HG03571 (cell line): ENCODE data around the gene CDH13.

Experiments
- ATAC-seq: cut with Tn5 transposase; IDR thresholded peaks from one replicate; pipeline ENCODE4 v1.9.1; 2021; ENCODE audit not compliant: unreplicated experiment

Gene CDH13

DNA sequence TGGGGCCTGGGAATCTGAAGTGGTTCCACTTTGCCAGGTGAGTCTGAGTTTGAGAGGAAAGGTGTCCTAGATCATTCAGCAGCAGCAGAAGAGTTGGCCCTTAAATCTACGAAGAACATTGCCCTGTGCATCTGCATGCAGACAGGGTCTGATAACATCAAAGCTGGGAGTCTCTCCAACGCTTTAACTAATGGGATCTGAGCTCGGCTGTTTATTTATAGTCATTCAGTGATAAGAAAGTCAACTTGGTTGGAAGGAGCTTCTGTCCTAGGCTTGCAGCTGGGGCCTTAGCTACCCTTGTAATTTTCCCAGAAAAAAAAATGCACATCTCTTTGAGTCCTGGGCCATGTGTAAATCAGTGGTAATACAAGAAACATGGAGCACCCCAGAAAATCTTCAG lies 763.0 kb downstream of the CDH13 start:
- no peak for ATAC-seq

DNA sequence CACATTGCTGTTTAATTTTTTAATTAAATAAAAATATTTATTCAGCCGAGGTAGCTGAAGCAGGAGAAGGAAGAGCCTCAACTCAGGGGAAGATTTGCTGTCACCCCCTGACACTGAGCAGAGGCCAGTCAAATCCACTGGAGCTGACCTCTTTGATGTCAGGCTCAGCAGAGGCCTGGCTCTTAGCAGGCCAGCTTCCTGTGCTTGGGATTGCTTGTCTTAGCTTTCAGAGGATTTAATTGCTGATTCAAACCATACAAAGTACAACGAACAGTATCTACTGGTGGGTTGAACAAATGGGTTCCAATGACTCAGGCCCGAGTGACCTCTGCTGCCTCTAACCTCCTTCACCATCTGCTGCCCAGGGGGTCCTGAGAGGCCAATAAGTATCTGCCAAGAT lies 764.0 kb downstream of the CDH13 start:
- no peak for ATAC-seq

DNA sequence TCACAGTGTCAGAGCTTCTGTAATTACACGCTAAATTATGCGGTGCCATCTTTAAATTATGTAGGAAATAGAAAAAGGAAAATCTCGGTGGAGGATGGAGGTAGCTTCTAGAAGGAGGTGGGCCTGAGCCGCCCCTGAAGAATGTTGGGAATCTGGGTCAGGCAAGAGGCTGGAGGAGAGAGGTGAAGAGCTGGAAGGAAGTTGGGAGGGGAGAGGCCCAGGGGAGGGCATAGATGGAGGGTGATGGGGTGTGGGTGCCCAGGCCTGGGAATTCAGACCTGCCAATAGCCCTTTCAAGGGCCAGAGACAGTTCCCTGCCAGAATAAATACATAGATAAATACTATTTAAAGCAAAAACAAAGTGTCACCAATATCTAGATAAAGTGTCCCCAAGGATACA lies 766.0 kb downstream of the CDH13 start:
- no peak for ATAC-seq

DNA sequence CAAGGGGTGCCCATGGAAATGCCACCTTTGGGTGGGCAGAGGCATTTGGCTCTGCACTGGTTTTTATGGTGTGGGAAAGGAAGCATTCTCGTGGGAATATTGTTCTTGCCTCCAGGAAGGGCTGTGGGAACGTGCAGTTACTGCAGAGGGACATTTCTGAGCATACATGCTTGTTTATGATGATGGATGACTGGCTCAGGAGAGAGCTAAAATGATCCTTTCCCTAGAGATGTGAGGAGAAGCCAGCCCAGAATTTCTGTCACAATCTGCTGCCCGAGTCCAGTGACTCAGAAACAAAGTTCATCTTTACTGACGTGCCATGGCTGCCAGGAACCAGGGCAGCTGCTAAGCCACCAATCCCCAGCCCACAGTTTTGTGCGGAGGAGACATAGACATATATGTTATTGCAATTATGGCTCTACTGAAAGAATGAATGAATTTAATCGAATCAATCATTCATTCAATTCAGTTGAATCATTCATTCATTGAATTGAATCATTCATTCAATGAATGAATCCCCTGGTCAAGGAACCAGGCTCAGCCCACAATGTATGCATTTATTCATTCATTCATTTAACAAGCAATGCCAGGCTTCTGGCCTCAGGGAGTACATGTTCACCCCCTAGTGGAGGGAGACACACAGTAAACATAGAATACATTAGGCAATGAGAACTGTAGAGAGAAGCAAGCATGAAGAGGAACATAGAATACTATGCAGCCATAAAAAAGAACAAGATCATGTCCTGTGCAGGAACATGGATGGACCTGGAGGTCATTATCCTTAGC lies 766.6 kb downstream of the CDH13 start:
- ATAC-seq, result no peak

DNA sequence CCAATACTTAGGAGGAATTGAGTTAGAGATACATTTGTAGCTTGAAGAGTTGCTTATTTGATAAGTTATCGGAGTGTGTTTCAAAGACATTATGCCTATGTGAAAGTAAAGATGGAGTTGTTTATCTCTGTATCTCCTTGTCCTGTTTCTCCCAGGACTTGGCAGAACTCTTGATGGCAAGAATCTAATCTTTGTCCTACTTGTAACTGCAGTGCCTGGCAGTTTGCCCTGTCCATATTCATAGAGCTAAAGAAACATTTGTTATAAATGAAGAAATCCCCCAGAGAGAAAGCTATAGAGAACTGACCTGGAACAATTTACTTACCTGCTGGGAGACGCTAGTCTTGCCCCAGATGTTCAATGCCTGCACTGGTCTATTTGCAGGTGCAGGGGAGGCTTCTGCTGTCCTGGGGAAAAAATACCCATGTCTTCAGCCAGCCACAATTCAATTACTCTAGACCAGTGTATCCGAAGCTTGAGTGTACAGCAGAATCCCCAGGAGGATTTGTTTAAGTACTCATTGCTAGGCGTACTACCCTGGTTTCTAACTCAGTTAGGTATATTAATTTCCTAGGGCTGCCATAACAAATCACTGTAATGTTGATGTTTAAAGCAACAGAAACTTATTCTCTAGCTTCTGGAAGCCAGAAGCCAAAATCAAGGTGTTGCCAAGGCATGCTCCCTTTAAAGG lies 771.0 kb downstream of the CDH13 start:
- ATAC-seq, result no peak

DNA sequence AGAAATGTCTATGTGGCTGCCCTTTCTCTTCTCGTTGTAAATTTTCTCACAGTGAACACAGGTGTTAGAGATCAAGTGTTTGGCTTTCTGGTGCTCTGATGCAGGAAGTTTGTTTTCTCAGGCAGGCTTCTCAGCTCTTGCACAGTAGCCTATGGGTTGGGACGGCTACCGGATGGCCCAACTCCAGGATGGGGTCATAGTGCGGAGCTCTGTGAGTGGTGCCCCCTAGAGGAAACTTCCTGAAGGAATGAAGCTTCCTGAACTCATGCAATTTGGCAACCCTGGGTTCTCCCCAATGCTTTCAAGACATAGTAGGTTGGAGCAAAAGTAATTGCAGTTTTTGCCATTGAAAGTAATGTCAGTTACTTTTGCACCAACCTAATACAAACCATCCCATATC lies 773.5 kb downstream of the CDH13 start:
- ATAC-seq, result no peak

DNA sequence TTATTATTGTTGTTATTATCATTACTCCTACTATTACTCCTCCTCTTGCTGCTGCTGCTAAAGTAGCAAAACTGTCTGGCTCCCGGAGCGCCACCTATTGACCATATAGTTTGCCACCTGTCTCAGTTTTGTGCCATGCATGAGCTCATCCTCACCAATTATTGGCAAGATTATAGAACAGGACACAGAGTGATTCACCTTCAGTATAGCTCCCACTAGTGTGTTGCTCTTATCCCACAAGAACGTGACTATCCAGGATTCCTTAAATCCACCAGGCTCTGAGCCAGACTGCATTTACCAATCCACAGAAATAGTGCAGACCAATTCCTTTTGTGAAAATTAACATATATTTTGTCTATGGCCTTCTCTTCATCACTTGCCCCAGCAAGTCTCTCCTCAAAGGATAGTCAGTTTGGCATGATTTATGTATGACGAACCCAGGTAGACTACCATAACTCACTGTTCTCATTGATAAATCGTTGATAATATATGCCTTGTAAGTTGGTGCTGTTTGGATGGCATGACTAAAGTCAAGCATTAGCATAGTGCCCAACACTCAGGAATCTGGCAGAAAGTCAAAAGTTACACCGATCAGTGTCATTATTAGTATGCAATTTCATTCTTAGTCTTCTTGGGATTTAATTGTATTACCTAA lies 775.5 kb downstream of the CDH13 start:
- ATAC-seq, result no peak

DNA sequence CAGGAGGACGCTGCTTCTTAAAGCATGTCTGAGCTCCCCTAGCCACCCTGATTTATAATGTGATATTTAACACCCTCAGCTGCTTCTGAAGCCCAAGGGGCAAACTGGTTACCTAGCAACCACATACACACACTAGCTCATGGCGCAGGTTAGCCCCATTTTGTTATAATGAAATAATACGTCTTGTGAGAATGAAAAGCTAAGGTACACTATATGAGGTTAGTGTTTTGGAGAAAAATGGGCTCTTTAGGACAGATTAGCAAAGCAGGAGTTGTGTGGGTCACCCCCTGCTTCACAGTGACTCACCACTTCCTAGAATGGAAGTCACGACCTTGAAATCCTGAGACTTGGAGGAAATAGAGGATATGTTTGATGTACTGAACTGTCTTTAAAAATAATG lies 776.2 kb downstream of the CDH13 start:
- ATAC-seq, result no peak

DNA sequence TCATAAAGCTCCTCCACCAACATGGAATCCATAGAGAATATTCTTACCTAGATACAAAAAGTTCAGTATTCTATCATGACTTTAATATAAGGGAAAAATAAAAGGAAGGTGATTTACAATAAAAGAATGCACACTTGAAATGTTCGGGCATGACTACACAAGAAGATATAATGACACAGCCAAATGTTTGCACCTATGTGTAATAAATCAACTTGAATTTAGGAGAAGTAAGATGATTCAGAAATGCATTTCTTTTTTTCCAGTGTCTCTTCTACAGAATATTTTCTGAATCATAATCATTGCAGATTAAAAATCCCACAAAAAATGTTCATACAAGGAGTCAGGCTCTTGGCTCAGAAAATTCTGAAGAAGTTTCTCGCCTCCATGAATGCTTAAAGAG lies 777.0 kb downstream of the CDH13 start:
- no peak for ATAC-seq

DNA sequence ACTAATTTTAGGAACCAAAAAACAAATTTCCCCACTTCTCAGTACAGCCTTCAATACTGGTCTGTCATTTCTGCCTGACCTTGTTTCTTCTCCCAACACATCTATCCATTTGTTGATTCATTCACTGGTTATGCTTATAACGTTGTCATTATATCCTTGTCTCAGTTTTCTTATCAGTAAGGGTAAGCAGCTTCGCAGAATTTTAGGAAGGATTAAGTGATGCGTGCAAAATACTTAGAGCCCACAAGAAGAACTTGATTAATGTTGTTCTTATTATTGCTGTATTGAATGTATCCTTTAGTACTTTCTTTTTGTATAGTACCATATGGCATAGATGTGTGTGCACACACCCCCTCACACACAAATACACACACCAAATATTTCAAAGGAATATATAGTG lies 777.5 kb downstream of the CDH13 start:
- no peak for ATAC-seq

DNA sequence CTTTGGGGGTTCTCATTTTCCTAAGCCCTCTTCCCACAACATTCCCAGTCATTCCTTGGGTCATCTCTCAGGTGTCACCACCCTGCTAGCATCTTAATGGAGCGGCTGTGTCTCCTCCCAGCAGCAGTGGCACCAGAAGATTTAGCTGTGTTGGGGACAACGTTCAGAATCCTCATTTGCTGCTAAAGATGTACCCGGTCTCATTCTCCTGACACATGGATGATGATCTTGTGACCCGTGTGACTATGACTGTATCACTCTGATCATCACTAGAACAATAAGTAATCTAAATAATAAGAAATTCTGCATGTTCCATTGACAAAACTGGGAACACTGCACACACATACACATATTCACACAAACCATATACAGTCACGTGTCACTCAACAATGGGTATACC lies 781.2 kb downstream of the CDH13 start:
- ATAC-seq, result no peak

DNA sequence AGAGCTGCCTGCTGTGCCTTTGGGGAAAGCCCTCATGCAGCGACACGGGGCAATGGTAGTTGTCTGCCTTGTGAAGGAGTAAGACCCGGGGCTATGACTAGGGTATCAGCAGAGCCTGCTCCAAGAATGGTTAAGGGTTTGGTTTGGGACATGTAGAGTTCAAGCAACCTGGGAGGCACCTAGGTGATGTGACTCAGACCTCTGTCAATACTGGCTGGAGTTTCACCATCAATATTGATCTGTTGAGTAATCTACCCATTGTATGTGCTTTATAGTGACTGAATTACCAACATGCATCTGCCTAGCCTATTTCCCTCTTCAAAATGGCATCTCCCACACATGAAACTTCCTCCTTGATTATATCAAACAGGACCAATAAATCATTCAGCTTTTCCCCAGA lies 782.6 kb downstream of the CDH13 start:
- no peak for ATAC-seq

DNA sequence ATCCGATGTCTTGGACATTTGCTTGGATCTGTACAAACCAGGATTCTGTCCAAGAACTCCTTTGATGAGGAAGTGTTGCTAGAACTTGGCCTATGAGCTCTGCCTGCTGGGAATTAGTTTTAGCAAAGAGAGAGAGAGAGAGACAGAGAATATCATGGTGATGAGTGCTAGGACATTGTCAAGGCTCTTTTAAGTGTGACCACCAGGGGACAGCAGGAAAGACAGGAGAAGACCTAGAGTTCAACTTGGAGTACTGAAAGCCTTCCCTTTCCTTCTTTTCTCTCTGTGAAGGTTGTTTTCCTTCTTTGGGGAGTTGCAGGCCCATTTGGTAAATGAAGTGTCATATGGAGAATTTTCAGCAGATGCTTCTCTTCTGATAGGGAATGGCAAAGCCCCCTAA lies 791.8 kb downstream of the CDH13 start:
- no peak for ATAC-seq

DNA sequence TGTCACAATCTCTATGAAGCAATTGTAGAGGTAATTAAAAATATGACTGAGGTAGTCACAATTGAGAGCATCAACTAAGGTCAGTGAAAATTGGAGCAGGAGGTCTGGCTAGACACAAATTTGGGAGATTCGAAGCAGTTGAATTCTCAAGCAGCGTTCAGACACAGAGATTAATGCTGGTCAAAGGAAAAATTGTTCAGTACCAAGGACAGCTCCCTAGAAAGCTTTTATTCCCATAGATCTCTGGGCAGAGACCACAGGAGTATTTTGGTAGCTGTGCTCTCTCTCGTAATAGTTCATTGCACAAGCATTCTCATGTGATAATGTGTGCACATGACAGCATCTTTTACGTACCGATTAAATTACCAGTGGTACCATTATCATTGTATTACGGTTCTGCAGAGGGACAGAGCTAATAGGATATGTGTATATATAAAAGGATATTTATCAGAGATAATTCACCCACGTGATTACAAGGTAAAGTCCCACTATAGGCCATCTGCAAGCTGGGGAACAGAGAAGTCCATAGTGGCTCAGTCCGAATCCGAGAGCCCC lies 793.5 kb downstream of the CDH13 start:
- no peak for ATAC-seq

DNA sequence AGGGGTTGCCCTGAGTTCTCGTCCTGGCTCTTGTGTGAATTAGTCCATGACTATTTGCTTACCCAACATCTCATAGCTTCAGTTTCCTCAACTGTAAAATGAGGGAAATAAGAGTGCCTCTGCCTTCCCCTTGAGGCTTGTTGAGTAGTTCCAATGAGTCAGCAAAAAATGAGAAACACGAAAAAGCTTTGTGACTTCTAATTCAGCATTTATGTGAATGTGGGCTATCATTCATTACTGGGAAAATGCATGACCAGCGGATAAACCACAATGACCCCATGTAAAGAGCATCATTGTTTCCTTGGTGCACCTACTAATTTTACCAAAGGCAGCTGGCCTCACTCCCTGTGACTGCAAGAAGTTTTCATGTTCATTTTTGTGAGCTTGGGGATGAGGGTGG lies 806.4 kb downstream of the CDH13 start:
- ATAC-seq, result no peak

DNA sequence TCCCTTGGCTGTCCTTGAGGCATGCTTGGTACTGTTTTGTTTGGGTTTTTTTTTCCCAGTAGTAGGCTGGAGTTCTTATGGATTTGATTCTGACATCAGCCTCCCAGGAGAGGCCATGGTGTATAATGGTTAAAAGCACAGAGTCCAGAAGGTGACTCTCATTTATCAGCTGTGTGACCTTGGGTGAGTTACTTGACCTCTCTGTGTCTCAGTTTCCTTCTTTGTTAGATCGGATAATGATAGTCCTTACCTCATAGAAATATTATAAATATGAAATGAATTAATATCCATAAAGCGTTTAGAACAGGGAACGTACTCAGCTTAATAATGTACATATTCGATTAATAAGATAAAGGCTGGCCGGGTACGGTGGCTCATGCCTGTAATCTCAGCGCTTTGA lies 810.3 kb downstream of the CDH13 start:
- no peak for ATAC-seq

DNA sequence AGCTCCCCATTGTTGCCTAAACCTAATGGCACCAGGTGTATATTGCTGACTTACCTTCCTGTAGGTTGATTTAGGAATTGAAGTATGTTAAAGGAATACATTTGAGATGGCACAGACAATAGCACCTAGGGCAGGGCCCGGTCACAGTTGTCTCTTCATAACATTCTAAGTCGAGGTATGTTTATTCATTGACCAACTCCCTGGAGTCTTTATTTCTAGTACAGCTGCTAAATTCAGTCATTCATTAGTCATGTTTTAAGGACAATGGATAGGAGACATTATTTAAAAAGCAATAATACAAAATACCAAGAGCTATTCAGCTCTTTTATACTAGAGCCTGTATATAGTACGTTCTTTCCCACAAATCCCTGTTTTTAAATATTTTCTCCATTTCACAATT lies 811.6 kb downstream of the CDH13 start:
- ATAC-seq, result no peak

DNA sequence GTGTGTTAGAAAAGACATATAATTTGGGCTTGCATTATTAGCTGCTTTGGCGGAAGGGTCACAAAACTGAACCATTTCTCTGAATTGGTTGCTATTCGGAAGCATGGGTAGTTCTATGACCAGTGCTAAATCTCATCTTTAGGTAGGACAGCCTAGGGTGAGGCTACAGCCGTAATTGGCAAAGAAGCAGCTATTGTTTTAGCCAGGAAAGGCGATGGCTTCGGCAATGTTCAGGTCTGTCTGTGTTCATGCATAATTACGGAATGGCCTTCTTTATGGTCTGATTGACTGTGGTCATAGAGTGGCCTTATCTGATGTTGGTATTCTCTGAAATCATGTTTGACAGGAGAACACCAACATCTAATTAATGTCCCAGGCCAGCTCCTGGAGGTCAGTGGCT lies 812.6 kb downstream of the CDH13 start:
- ATAC-seq, result no peak

DNA sequence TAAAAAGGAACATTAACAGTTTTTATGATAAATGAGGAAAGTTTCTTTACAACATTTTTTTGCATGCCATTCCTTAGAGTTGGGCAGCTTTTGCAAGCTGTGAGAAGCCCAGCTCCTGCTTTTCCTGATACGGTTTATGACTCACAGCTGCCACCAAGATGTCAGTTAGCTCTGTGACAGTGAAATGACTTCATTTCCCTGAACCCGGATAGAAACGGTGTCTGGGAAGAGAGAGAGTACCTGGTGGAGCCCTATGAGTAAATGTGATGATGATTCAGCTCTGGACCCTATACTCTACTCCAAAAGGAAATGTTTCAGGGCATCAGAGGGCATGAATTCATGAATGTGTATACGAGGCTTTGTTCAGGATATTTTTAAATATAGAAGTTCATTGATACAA lies 814.7 kb downstream of the CDH13 start:
- no peak for ATAC-seq

DNA sequence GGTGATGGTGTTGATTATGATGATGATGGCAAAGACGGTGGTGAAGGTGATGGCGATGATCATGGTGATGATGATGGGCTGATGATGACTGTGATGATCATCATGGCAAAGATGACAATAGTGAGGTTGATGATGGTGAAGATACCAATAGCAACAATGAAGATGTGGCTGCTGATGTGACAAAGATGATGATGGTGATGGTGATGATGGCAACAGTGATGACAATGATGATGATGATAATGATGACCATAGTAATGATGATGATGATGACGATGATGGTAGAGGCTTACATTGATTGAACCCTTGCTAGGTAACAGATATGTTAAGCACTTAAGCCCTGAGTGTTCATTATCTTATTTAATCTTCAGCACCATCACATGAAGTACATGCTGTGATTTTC lies 817.2 kb downstream of the CDH13 start:
- no peak for ATAC-seq

DNA sequence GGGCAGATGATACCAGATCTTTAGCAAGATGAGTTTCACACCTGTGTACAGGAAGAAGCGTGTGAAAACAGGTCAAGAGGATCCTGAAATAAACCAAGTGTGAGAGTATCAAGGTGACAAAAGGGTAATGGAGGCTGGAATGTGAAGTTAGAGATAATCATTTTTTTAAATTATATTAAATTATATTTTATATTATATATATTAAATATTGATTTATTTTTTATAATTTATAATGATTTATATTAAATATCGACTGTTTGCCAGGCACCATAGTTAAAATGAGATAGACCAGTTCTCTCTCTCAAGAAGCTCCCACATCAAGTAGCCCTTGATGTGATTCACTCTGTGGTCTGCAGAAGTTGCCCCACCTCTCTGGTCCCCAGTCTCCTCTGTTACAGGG lies 820.8 kb downstream of the CDH13 start:
- ATAC-seq, result no peak

DNA sequence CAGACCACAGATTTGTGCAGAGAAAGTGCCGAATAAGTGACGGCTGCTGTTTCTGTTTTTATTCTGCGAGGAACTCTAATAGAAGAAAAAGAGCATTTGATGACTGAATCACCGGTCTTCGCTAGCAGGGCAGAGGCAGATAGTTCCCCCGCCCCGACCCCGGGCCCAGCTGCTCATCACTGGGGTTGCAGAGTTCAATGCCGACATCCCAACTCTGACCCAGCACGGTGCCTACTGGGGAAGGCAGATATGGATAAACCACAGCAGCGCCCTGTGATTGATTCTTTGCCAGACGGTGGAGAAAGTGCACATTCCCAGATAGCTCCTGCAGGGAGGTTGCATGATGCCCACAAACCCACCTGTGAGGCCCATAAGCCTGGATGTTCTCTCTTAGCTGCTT lies 823.1 kb downstream of the CDH13 start:
- no peak for ATAC-seq
